Measurements from ENCODE around the gene TIMP1. TPM values are rescaled to one million over a fixed set of nuclear protein-coding genes. Genes with fewer than 3 reads are reported as not detected.

TIMP1 gene
- total and polyA plus RNA-seq, 2 of the 13 experiments (the other 11 are each of a cell fraction or from before 2014, with no cell fraction given), result 12.3 to 45.8 TPM

DNA sequence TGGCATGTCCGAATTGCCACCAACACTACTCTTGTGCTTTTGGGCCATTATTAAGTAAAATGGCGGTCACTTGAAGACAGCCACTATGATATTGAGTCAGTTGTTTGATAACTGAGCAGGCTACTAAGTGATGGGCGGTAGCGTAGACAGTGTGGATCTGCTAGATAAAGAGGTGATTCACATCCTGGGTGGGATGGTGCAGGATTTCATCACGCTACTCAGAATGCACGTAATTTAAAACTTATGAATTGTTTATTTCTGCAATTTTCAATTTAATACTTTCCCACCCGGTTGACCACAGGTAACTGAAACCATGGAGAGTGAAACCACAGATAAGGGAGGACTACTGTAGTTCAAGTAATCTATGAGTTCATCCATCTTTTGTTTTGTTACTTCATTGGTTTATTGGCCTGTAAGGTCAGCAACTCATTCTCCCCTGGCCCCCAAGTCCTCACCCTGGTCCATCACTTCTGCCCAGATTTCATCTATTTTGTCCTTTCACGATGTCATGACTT lies 18.4 kb upstream of the TIMP1 start:
- no peak for ATAC-seq
- H4K20me1 ChIP-seq (ENCODE audit: insufficient read depth, low read length), result peaks cover 4% of the 10 kb centered on the region; the same call in 1 of the 2 replicates
- WGBS (ENCODE audit: low lambda C conversion rate), result 96% methylated on average over 8 of the region's 8 CpGs
- H3K27me3 ChIP-seq (ENCODE audit: control insufficient read depth in 1 of 2, insufficient read depth in 2 of 2, low read length in 2 of 2), result no peaks in the 10 kb centered on the region
- H3K27ac ChIP-seq (ENCODE audit: extremely low read length, insufficient read depth, low read length), result no peak overlapping the region
- ChIA-PET CTCF (ENCODE audit: low intra/inter-chr PET ratio, low total read pairs) (no interaction called here), POLR2A (no interaction called here)
- BruUV-seq (replicated peaks), result no TSS peak
- H3K4me3 ChIP-seq (replicated peaks in 1 of 3; ENCODE audit: insufficient read depth in 1 of 3, low read depth in 2 of 3, low read length in 3 of 3), result no peak overlapping the region
- intact Hi-C loops (cut with micrococcal nuclease; ENCODE audit: unreplicated experiment), result no loop called here
- H3K4me2 ChIP-seq (ENCODE audit: low read depth, low read length), result no peak overlapping the region
- H3K36me3 ChIP-seq (replicated peaks in 1 of 2; ENCODE audit: control insufficient read depth in 1 of 2, insufficient read depth in 2 of 2, low read length in 2 of 2), result peaks cover 0 to 31% of the 10 kb centered on the region in 2 experiments; a peak in 3 of 5 replicates
- DNase-seq (ENCODE audit: low spot score), result no peak
- in situ Hi-C loops (cut with HindIII; ENCODE audit: extremely low pct_ligation_motif_present, low pct_unique_long_range_greater_than_20kb), result loop anchor here (5.0 kb wide), 1 partner anchor 78 kb away; no protein-coding TSS in a partner anchor
- peaks cover 6% of the 10 kb centered on the region for H3K79me2 ChIP-seq (ENCODE audit: insufficient read depth, low read length)
- FAIRE-seq, result no peak
- TF ChIP-seq ZNF572 (CRISPR knock-in tag; IDR thresholded peaks at IDR 0.05) (no peak), NFYC (CRISPR knock-in tag; IDR thresholded peaks at IDR 0.05) (no peak)
- H3K9ac ChIP-seq (ENCODE audit: insufficient read depth, low read depth, low read length), result no peak overlapping the region
- H2AFZ ChIP-seq (ENCODE audit: low read length), result no peak overlapping the region
- peaks cover 8% of the 10 kb centered on the region; the same call in 1 of the 2 replicates for H3K4me1 ChIP-seq (ENCODE audit: insufficient read depth, low read length)
- H3K9me3 ChIP-seq (ENCODE audit: low read length), result no peaks in the 10 kb centered on the region

DNA sequence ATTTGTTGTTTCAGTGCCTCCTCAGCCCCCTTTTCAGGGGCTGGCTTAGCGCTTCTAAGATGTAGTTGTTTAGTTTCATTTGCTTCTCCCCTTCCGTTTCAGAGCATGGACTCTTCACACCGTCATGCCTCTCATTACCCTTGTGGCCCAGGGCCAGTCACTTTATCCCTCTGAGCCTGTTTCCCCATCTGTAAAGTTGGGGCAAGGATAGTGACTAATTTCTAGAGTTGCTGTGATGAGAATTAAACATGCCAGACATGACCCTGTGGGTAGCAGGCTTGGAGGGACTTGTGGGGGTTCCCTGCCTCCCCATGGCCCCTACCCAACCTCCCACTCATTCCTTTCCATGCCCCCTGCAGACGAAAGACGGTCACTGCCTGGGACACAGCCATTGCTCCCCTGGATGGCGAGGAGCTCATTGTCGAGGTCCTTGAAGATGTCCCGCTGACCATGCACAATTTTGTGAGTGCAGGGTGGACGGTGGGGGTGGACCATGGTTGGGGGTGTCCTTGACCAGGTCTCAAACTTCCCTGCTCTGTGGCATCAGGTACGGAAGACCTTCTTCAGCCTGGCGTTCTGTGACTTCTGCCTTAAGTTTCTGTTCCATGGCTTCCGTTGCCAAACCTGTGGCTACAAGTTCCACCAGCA lies 17.7 kb upstream of the TIMP1 start:
- CTCF ChIA-PET (ENCODE audit: low intra/inter-chr PET ratio, low total read pairs), result no interaction called here
- in situ Hi-C loops (cut with HindIII; ENCODE audit: extremely low pct_ligation_motif_present, low pct_unique_long_range_greater_than_20kb) (loop anchor here (5.0 kb wide), 1 partner anchor 78 kb away; no protein-coding TSS in a partner anchor), intact Hi-C loops (cut with micrococcal nuclease; ENCODE audit: unreplicated experiment) (no loop called here)
- Histone ChIP-seq H3K36me3 (replicated peaks in 1 of 2; ENCODE audit: control insufficient read depth in 1 of 2, insufficient read depth in 2 of 2, low read length in 2 of 2) (peaks cover 0 to 36% of the 10 kb centered on the region in 2 experiments; a peak in 3 of 5 replicates), H3K9ac (ENCODE audit: insufficient read depth, low read depth, low read length) (no peak overlapping the region), H3K9me3 (ENCODE audit: low read length) (no peaks in the 10 kb centered on the region), H3K27me3 (ENCODE audit: control insufficient read depth in 1 of 2, insufficient read depth in 2 of 2, low read length in 2 of 2) (no peaks in the 10 kb centered on the region), H2AFZ (ENCODE audit: low read length) (no peak overlapping the region), H3K4me1 (ENCODE audit: insufficient read depth, low read length) (peaks cover 8% of the 10 kb centered on the region; the same call in 1 of the 2 replicates), H3K79me2 (ENCODE audit: insufficient read depth, low read length) (peaks cover 6% of the 10 kb centered on the region), H3K4me2 (ENCODE audit: low read depth, low read length) (no peak overlapping the region), H3K4me3 (replicated peaks in 1 of 3; ENCODE audit: insufficient read depth in 1 of 3, low read depth in 2 of 3, low read length in 3 of 3) (no peak overlapping the region), H4K20me1 (ENCODE audit: insufficient read depth, low read length) (peaks cover 4% of the 10 kb centered on the region; the same call in 1 of the 2 replicates), H3K27ac (ENCODE audit: extremely low read length, insufficient read depth, low read length) (no peak overlapping the region)
- BruUV-seq (replicated peaks), result no TSS peak
- no peak for FAIRE-seq
- WGBS (ENCODE audit: low lambda C conversion rate), result 95% methylated on average over 10 of the region's 12 CpGs
- POLR2A ChIA-PET, result no interaction called here
- DNase-seq (ENCODE audit: low spot score), result no peak
- no peak for ATAC-seq
- TF ChIP-seq PPARG (CRISPR knock-in tag; conservative IDR thresholded peaks at IDR 0.05), result no peak
- TF ChIP-seq ZNF124 (CRISPR knock-in tag; IDR thresholded peaks at IDR 0.05), result no peak
- no peak for TF ChIP-seq JUND (CRISPR knock-in tag; IDR thresholded peaks at IDR 0.05)
- no peak for TF ChIP-seq SP1 (IDR thresholded peaks at IDR 0.05)
- no peak for TF ChIP-seq SP1 (CRISPR knock-in tag; IDR thresholded peaks at IDR 0.05)
- TF ChIP-seq, protein P1, sequence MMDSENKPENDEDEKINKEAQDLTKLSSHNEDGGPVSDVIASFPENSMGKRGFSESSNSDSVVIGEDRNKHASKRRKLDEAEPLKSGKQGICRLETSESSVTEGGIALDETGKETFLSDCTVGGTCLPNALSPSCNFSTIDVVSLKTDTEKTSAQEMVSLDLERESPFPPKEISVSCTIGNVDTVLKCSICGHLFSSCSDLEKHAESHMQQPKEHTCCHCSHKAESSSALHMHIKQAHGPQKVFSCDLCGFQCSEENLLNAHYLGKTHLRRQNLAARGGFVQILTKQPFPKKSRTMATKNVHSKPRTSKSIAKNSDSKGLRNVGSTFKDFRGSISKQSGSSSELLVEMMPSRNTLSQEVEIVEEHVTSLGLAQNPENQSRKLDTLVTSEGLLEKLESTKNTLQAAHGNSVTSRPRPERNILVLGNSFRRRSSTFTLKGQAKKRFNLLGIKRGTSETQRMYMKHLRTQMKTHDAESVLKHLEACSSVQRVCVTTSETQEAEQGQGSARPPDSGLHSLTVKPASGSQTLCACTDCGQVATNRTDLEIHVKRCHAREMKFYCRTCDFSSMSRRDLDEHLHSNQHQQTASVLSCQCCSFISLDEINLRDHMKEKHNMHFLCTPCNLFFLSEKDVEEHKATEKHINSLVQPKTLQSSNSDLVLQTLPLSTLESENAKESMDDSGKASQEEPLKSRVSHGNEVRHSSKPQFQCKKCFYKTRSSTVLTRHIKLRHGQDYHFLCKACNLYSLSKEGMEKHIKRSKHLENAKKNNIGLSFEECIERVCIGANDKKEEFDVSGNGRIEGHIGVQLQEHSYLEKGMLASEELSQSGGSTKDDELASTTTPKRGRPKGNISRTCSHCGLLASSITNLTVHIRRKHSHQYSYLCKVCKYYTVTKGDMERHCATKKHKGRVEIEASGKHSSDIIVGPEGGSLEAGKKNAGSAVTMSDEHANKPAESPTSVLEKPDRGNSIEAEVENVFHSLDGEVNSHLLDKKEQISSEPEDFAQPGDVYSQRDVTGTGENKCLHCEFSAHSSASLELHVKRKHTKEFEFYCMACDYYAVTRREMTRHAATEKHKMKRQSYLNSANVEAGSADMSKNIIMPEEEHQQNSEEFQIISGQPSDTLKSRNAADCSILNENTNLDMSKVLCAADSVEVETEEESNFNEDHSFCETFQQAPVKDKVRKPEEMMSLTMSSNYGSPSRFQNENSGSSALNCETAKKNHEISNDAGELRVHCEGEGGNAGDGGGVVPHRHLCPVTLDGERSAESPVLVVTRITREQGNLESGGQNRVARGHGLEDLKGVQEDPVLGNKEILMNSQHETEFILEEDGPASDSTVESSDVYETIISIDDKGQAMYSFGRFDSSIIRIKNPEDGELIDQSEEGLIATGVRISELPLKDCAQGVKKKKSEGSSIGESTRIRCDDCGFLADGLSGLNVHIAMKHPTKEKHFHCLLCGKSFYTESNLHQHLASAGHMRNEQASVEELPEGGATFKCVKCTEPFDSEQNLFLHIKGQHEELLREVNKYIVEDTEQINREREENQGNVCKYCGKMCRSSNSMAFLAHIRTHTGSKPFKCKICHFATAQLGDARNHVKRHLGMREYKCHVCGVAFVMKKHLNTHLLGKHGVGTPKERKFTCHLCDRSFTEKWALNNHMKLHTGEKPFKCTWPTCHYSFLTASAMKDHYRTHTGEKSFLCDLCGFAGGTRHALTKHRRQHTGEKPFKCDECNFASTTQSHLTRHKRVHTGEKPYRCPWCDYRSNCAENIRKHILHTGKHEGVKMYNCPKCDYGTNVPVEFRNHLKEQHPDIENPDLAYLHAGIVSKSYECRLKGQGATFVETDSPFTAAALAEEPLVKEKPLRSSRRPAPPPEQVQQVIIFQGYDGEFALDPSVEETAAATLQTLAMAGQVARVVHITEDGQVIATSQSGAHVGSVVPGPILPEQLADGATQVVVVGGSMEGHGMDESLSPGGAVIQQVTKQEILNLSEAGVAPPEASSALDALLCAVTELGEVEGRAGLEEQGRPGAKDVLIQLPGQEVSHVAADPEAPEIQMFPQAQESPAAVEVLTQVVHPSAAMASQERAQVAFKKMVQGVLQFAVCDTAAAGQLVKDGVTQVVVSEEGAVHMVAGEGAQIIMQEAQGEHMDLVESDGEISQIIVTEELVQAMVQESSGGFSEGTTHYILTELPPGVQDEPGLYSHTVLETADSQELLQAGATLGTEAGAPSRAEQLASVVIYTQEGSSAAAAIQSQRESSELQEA (CRISPR knock-in tag; IDR thresholded peaks at IDR 0.05; ENCODE audit: not compliant biosample characterization), result no peak
- no peak for TF ChIP-seq ZNF225 (CRISPR knock-in tag; IDR thresholded peaks at IDR 0.05)

All from HepG2 (cell line).